ENCODE data around the gene ZSCAN25.

ZSCAN25 gene

DNA sequence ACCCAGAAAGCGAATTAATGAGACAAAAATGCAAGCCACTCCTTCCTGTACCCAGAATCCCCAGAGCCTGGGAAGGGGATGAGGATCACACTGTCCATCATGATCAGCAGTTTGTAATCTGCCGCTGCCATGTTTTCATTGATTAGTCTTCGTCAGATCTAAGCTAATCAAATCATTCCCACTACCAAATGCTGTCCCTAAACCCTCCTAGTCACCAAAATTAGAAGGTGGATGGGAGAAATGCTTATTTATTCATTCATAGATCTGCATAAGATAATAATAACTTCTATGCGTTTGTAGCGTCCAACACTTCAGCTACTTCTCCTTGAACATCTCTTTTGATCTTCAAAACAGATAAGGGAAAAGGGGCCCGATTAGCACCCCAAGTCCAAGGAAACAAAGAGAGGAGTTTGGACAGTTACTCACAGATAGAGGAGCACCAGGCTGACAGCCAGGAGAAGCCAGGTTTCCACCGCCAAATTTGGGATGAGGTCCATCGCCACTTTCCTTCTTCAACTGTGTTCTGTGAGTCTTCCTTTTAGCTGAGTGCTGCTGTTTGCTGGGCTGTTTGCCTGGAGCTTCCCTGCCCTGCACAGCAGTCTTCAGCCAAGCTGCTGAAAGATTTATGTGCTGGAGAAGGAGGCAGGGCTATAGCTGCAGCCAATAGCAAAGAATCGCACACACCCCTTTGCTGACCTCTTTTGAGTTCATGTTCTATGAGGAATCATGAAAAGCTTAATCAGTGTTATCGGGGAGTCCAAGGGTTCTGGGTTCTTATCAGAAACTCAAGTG, 62.9 kb downstream of the ZSCAN25 start, which contains the start of gene CYP3A5:
Gene CYP3A5 (minus strand): TSS at position 597 of the 792 bp plus-strand sequence. CDS start 100 bp downstream, at position 497.
- no peak for ATAC-seq
- Mint-ChIP-seq H3K9me3 (peaks cover 3% of the 10 kb centered on the region), H3K27me3 (no peaks in the 10 kb centered on the region), H3K4me3 (no peak within 1 kb of the TSS), H3K36me3 (peaks cover 32% of the 10 kb centered on the region), H3K4me1 (peaks cover 6% of the 10 kb centered on the region), H3K27ac (no peak within 1 kb of the TSS)

Data from stimulated activated memory B cell treated with anti-CD40 and anti-IgM and Interleukin-4, amounts not matched to agents 10 μg/mL and 1 μg/mL and 100 μg/mL, for 72 hours (primary cell).